Endodermal cell (in vitro differentiated cells): ENCODE measurements around the gene HLA-DPA1. TPM values are rescaled to one million over a fixed set of nuclear protein-coding genes. Genes with fewer than 3 reads are reported as not detected.

Source experiments
- DNase-seq: peaks from one replicate; pipeline ENCODE4 v3.0.0-alpha.2; 2017
- H3K27ac ChIP-seq: 2 replicates; pipeline ENCODE4 v1.5.1; 2013; ENCODE audit warnings: mild to moderate bottlenecking, low read depth, low read length, moderate library complexity
- H3K27me3 ChIP-seq: 2 replicates; pipeline ENCODE4 v1.6.1; 2013; ENCODE audit warnings: mild to moderate bottlenecking, low read length, moderate library complexity; ENCODE audit not compliant: insufficient read depth, control insufficient read depth, poor library complexity, severe bottlenecking
- H3K36me3 ChIP-seq: 2 replicates; pipeline ENCODE4 v1.7.0; 2013; ENCODE audit warnings: mild to moderate bottlenecking, low read length, moderate library complexity; ENCODE audit not compliant: control insufficient read depth, insufficient read depth
- H3K4me1 ChIP-seq: one replicate; pipeline ENCODE4 v1.7.0; 2013; ENCODE audit warnings: low read length; ENCODE audit not compliant: control insufficient read depth, insufficient read depth
- H3K4me3 ChIP-seq: 2 replicates; pipeline ENCODE4 v1.5.1; 2013; ENCODE audit warnings: mild to moderate bottlenecking, low read length, moderate library complexity
- H3K9ac ChIP-seq: 2 replicates; pipeline ENCODE4 v1.6.1; 2013; ENCODE audit warnings: mild to moderate bottlenecking, low read length, moderate library complexity; ENCODE audit not compliant: poor library complexity, severe bottlenecking; ENCODE audit errors: extremely low read depth
- H3K9me3 ChIP-seq: 2 replicates; pipeline ENCODE4 v1.6.1; 2013; ENCODE audit warnings: mild to moderate bottlenecking, low read length, moderate library complexity; ENCODE audit not compliant: control insufficient read depth
- H3K27ac Mint-ChIP-seq: 2 replicates; pipeline ENCODE4 v1.8.0; 2020; ENCODE audit warnings: mixed read lengths
- H3K27me3 Mint-ChIP-seq: 2 replicates; pipeline ENCODE4 v1.8.0; 2021; ENCODE audit warnings: mild to moderate bottlenecking, mixed read lengths; ENCODE audit not compliant: insufficient read depth
- H3K36me3 Mint-ChIP-seq: 2 replicates; pipeline ENCODE4 v1.8.0; 2020; ENCODE audit warnings: low read depth, mixed read lengths
- H3K4me1 Mint-ChIP-seq: 2 replicates; pipeline ENCODE4 v1.8.0; 2020; ENCODE audit warnings: mixed read lengths
- H3K4me3 Mint-ChIP-seq: 2 replicates; pipeline ENCODE4 v1.8.0; 2020; ENCODE audit warnings: mild to moderate bottlenecking, moderate library complexity, mixed read lengths
- H3K9me3 Mint-ChIP-seq: 2 replicates; pipeline ENCODE4 v1.8.0; 2020; ENCODE audit warnings: mild to moderate bottlenecking, mixed read lengths
- WGBS, 2 experiments: methylation state at CpG; one replicate each; pipeline versions ENCODE4 v1.1.5 to v1.1.7; 2013; ENCODE audit warnings: missing lambda C conversion rate in 2 of 2, mixed read lengths in 1 of 2; ENCODE audit not compliant: insufficient coverage in 1 of 2, insufficient read length in 1 of 2; 5-methylcytosine and 5-hydroxymethylcytosine counted together
- total RNA-seq, 2 donors: library from RNA; stranded (reverse); fragmentation: NEBNext Ultra II Directional in 1 of 2; extraction: Animal tissue kit (Norgen Biotek cat#: 25700) in 1 of 2; gene quantifications; 2 replicates in 1 of 2; 3 replicates in 1 of 2; pipeline ENCODE4 v1.2.1, GENCODE V29; 2021
- TF ChIP-seq, protein P1 (sequence below): fragments of 200-600 bp; sonication (generic); conservative IDR thresholded peaks from 2 replicates; pipeline ENCODE4 v1.5.0; 2021; ENCODE audit warnings: antibody characterized with exemption, mild to moderate bottlenecking

Gene HLA-DPA1
- total RNA-seq, 2 donors from 2014 or later = 1.7 to 1.9 TPM

DNA sequence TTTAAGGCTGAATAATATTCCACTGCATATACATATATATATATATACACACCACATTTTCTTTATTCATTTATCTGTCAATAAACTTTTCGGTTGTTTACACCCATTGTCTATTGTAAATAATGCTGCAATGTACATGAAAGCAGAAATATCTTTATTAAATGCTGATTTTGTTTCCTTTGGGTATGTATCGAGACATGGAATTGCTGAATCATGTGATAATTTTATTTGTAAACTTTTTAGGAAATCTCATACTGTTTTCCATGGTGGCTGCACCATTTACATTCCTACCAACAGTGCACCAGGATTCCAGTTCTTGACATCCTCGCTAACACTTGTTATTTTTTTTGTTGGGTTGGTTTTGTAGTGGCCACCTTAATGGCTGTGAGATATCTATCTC is 49.9 kb downstream of the HLA-DPA1 start:
- TF ChIP-seq, protein P1, sequence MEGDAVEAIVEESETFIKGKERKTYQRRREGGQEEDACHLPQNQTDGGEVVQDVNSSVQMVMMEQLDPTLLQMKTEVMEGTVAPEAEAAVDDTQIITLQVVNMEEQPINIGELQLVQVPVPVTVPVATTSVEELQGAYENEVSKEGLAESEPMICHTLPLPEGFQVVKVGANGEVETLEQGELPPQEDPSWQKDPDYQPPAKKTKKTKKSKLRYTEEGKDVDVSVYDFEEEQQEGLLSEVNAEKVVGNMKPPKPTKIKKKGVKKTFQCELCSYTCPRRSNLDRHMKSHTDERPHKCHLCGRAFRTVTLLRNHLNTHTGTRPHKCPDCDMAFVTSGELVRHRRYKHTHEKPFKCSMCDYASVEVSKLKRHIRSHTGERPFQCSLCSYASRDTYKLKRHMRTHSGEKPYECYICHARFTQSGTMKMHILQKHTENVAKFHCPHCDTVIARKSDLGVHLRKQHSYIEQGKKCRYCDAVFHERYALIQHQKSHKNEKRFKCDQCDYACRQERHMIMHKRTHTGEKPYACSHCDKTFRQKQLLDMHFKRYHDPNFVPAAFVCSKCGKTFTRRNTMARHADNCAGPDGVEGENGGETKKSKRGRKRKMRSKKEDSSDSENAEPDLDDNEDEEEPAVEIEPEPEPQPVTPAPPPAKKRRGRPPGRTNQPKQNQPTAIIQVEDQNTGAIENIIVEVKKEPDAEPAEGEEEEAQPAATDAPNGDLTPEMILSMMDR = no peak
- Mint-ChIP-seq H3K4me1 (no peaks in the 10 kb centered on the region), H3K4me3 (no peak overlapping the region), H3K9me3 (no peaks in the 10 kb centered on the region), H3K27ac (no peak overlapping the region), H3K27me3 (peaks cover 21% of the 10 kb centered on the region), H3K36me3 (no peaks in the 10 kb centered on the region)
- Histone ChIP-seq H3K36me3 (no peaks in the 10 kb centered on the region), H3K4me3 (no peak overlapping the region), H3K9ac (no peak overlapping the region), H3K4me1 (no peaks in the 10 kb centered on the region), H3K27ac (no peak overlapping the region), H3K9me3 (no peaks in the 10 kb centered on the region), H3K27me3 (peaks cover 33% of the 10 kb centered on the region)
- WGBS, 2 experiments = 50% methylated on average over 2 of the region's 3 CpGs; no CpG with 5 or more reads in 1 of the 2 experiments
- DNase-seq = no peak

DNA sequence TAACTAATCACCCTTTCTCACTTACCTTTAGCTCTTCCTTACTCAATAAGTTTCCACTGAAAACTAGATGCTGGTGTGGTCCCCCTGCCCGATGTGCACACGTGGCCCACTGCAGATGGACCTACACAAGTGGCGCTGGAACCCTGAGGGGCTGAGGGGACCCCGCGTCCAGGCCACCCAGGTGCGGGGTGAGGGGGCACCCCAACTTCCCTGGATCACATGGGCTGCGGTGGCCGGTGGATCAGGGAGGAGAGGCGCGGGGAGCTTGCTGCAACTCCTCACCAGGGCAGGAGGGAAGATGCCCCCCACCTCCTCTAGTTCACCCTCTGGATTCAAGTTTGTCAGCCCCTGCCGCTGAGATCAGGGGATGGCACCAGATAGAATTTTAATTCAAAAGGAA is 51.5 kb downstream of the HLA-DPA1 start:
- Mint-ChIP-seq H3K4me1 (peaks cover 14% of the 10 kb centered on the region), H3K4me3 (no peak overlapping the region), H3K36me3 (no peaks in the 10 kb centered on the region), H3K27ac (no peak overlapping the region), H3K27me3 (peaks cover 21% of the 10 kb centered on the region), H3K9me3 (no peaks in the 10 kb centered on the region)
- Histone ChIP-seq H3K27ac (no peak overlapping the region), H3K36me3 (no peaks in the 10 kb centered on the region), H3K9me3 (no peaks in the 10 kb centered on the region), H3K4me1 (no peaks in the 10 kb centered on the region), H3K4me3 (no peak overlapping the region), H3K9ac (no peak overlapping the region), H3K27me3 (peaks cover 26% of the 10 kb centered on the region)
- no peak for DNase-seq
- 84 to 96% methylated on average over 4 to 11 of the region's 11 CpGs for WGBS, 2 experiments
- TF ChIP-seq, protein P1 = no peak

DNA sequence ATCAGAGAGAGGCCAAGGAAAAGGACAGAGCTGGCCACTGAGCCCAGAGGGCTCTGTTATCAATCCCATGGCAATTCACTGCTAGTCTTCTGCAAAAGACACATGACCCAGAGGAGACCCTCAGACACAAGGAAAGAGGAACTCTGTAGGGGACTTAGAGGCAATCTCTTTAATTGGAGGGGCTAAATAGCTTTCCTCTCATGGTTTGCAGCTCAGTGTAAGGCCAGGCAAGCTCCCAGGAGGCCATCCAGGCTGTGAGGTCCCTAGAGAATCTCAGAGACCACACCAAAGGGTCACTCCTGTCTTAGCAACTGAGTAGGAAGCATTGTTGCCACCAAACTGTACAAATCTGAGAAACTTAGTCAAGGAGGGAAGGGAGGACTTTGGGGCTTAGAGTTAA is 54.1 kb downstream of the HLA-DPA1 start:
- TF ChIP-seq, protein P1 = no peak
- H3K27ac ChIP-seq = no peak overlapping the region
- peaks cover 9% of the 10 kb centered on the region for H3K27me3 Mint-ChIP-seq
- no peak overlapping the region for H3K9ac ChIP-seq
- DNase-seq = no peak
- no peaks in the 10 kb centered on the region for H3K9me3 ChIP-seq
- no peak overlapping the region for H3K4me3 Mint-ChIP-seq
- no peaks in the 10 kb centered on the region for H3K4me1 ChIP-seq
- H3K4me1 Mint-ChIP-seq = peaks cover 16% of the 10 kb centered on the region
- no peaks in the 10 kb centered on the region for H3K9me3 Mint-ChIP-seq
- no peaks in the 10 kb centered on the region for H3K36me3 Mint-ChIP-seq
- no peak overlapping the region for H3K27ac Mint-ChIP-seq
- H3K4me3 ChIP-seq = no peak overlapping the region
- H3K27me3 ChIP-seq = peaks cover 8% of the 10 kb centered on the region
- no peaks in the 10 kb centered on the region for H3K36me3 ChIP-seq
